ENCODE measurements around the gene B3GNT3. TPM values are rescaled to one million over a fixed set of nuclear protein-coding genes. Genes with fewer than 3 reads are reported as not detected.

B3GNT3 gene
- total RNA-seq, 2 donors from 2014 or later = 2.0 to 6.0 TPM

DNA sequence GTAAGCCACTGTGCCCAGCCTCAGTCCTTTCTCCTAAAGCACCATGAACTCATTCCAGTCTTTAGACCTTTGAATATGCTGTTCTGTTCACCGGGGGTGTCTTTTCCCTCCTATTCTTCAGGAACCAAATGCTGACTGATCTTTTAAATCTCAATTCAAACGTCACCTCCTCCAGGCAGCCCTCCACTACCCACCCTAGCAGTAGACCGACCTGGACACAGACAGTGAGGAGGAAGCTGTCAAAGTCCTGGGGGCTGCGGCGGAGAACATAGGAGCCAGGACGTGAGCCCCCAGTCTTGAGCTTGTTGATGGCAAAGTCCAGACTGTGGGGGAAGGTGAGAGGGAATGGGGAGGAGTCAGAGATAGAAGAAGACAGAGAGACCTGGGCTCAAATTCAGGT lies 45.1 kb downstream of the B3GNT3 start:
- intact Hi-C loops (cut with DNase I) = loop anchor here (10.0 kb wide), 1 partner anchor 135 kb away; no protein-coding TSS in a partner anchor
- no peak overlapping the region for H3K27ac ChIP-seq
- H3K36me3 ChIP-seq (replicated peaks in 1 of 2; ENCODE audit: insufficient read depth in 1 of 2, low read depth in 2 of 2) = no peaks in the 10 kb centered on the region
- WGBS, 2 donors = 59 to 73% methylated on average over 6 of the region's 6 CpGs
- ATAC-seq (no peak), DNase-seq (no peak)
- TF ChIP-seq, protein P1, sequence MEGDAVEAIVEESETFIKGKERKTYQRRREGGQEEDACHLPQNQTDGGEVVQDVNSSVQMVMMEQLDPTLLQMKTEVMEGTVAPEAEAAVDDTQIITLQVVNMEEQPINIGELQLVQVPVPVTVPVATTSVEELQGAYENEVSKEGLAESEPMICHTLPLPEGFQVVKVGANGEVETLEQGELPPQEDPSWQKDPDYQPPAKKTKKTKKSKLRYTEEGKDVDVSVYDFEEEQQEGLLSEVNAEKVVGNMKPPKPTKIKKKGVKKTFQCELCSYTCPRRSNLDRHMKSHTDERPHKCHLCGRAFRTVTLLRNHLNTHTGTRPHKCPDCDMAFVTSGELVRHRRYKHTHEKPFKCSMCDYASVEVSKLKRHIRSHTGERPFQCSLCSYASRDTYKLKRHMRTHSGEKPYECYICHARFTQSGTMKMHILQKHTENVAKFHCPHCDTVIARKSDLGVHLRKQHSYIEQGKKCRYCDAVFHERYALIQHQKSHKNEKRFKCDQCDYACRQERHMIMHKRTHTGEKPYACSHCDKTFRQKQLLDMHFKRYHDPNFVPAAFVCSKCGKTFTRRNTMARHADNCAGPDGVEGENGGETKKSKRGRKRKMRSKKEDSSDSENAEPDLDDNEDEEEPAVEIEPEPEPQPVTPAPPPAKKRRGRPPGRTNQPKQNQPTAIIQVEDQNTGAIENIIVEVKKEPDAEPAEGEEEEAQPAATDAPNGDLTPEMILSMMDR (IDR thresholded peaks at IDR 0.05) = no peak
- no peak for TF ChIP-seq POLR2A (IDR thresholded peaks at IDR 0.05)
- peaks cover 0 to 4% of the 10 kb centered on the region in 2 donors for H3K27me3 ChIP-seq
- peaks cover 15% of the 10 kb centered on the region for H3K4me1 ChIP-seq
- H3K4me3 ChIP-seq = no peak overlapping the region
- H3K9me3 ChIP-seq = no peaks in the 10 kb centered on the region

DNA sequence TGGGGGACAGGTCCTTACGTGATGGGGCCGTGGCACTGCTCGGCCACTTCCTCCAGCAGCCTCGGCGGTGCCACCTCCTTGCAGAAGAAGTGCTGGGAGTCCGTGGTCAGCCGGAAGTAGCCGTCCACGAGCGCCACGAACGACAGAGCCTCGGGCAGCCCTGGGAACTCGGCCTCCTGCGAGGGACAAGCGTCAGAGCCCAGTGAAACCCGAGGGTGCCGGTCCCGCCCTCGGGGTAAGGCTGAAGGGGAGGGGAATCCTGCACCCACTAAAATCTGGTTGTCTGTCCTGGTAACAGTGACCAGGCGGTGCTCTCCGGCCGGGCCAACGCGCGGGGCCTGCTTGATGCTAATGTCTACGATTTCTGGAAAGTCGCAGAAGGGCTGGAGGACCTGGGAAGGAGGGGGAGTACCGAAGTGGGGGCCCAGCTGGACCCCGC lies 46.5 kb downstream of the B3GNT3 start:
- no peak overlapping the region for H3K27ac ChIP-seq
- ATAC-seq (peak; percentile 31), DNase-seq (peak in 1 of 4 donors; percentile 34)
- no peak for TF ChIP-seq POLR2A (IDR thresholded peaks at IDR 0.05)
- TF ChIP-seq, protein P1 (IDR thresholded peaks at IDR 0.05) = no peak
- no peak overlapping the region for H3K4me3 ChIP-seq
- intact Hi-C loops (cut with DNase I) = loop anchor here (10.0 kb wide), 1 partner anchor 137 kb away; no protein-coding TSS in a partner anchor
- peaks cover 15% of the 10 kb centered on the region for H3K4me1 ChIP-seq
- no peaks in the 10 kb centered on the region for H3K36me3 ChIP-seq (replicated peaks in 1 of 2; ENCODE audit: insufficient read depth in 1 of 2, low read depth in 2 of 2)
- 22 to 25% methylated on average over 5 to 30 of the region's 30 CpGs for WGBS, 2 donors
- H3K27me3 ChIP-seq = no peaks in the 10 kb centered on the region
- H3K9me3 ChIP-seq = no peaks in the 10 kb centered on the region

DNA sequence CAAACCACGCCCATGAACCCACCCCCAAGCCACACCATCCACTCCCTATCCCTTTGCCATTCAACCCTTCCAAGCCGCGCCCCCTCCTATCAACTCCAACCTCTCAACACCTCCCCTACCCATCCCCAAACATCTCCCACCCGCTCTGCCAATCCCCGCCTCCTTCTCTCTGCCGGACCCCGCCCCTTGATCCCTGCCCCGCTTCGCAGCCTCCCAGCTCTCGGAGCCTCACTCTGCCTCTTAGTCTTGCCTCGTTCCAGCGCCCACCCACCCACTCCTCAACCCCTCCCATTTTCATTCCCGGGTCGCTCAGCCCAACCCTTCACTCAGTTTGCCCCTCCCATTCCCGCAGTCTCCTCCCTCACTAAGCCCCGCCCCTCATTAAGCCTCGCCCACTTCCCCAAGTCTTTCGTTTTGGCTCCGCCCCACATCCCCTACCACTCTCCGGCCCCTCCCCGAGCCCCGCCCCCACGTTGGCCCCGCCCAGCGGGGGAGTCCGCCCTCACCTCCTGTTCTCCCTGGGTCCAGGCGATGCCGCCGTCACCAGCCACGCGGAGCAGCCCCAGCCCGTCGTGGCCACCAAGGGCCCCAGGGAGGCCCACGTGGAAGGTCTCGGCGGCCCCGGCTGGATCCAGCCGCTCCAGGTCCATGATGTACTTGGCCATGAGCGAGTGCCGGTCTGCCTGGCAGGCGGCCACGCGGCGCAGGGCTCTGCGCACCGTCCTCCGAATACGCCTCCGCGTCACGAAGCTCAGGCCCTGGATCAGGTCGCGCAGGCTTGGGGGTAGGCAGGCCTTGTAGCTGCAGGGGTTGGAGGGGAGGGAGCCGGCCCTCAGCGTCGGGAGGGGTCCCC lies 47.1 kb downstream of the B3GNT3 start:
- H3K4me3 ChIP-seq = no peak overlapping the region
- DNase-seq = peak; percentile 69 to 78 (median 75)
- TF ChIP-seq POLR2A (IDR thresholded peaks at IDR 0.05) = no peak
- TF ChIP-seq, protein P1 (IDR thresholded peaks at IDR 0.05) = no peak
- ATAC-seq = peak; percentile 69
- intact Hi-C loops (cut with DNase I) = loop anchor here (10.0 kb wide), 1 partner anchor 137 kb away; no protein-coding TSS in a partner anchor
- H3K36me3 ChIP-seq (replicated peaks in 1 of 2; ENCODE audit: insufficient read depth in 1 of 2, low read depth in 2 of 2) = no peaks in the 10 kb centered on the region
- H3K4me1 ChIP-seq = peaks cover 15% of the 10 kb centered on the region
- H3K27ac ChIP-seq = no peak overlapping the region
- WGBS, 2 donors = 10 to 21% methylated on average over 24 to 28 of the region's 56 CpGs
- no peaks in the 10 kb centered on the region for H3K9me3 ChIP-seq
- H3K27me3 ChIP-seq = no peaks in the 10 kb centered on the region

DNA sequence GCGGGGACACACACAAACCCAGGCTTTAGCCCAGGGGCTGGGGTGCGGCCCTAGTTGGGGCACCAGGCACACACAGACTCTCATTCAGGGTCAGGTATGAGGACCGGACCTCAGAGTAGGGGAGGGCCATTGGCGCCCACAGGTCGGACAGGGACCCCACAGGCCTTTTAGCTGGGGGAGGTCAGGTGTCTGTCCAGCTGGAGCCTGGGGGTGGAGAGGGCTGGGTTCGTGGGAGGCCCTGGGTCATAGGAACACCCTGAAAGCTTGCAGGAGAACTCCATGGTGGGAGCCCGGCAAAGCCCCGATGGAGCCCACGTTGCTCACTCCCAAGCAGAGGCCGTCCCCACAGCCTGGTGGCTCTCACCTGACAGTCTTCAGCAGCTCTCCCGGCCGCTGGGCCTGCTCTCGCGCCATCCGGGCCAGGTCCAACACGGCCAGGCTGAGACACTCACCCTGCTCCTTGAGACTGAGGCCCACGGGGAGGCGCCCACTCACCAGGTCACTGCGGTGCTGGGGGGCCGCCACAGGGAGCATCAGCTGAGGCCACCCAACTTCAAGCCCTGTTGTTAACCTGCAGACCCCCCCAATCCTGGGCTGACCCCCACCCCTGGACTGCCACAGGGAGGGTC lies 47.8 kb downstream of the B3GNT3 start:
- ATAC-seq (no peak), DNase-seq (no peak)
- H3K27ac ChIP-seq = no peak overlapping the region
- no peaks in the 10 kb centered on the region for H3K36me3 ChIP-seq (replicated peaks in 1 of 2; ENCODE audit: insufficient read depth in 1 of 2, low read depth in 2 of 2)
- WGBS, 2 donors = 52 to 65% methylated on average over 2 to 14 of the region's 20 CpGs
- TF ChIP-seq, protein P1 (IDR thresholded peaks at IDR 0.05) = no peak
- TF ChIP-seq POLR2A (IDR thresholded peaks at IDR 0.05) = no peak
- H3K4me3 ChIP-seq = no peak overlapping the region
- no peaks in the 10 kb centered on the region for H3K27me3 ChIP-seq
- intact Hi-C loops (cut with DNase I) = loop anchor here (10.0 kb wide), 1 partner anchor 138 kb away; no protein-coding TSS in a partner anchor
- H3K9me3 ChIP-seq = no peaks in the 10 kb centered on the region
- H3K4me1 ChIP-seq = peaks cover 15% of the 10 kb centered on the region
